HepG2 (cell line): Measurements from ENCODE around the gene TBL3. TPM values are rescaled to one million over a fixed set of nuclear protein-coding genes. Genes with fewer than 3 reads are reported as not detected.
A peak's percentile ranks its signal among the peaks of the same experiment; 100 is the strongest.

ENCODE experiments used
- ATAC-seq: fragments of 200-7000 bp; cut with Tn5 transposase; 3 replicates; pipeline ENCODE4 v1.9.1; 2020; ENCODE audit warnings: mild to moderate bottlenecking, moderate library complexity
- BruUV-seq: library from RNA; stranded (reverse); fragments of 400-500 nt; replicated peaks from 2 replicates; lab custom pipeline; 2021; lab: Mats Ljungman, UMichigan
- CTCF ChIA-PET: fragments of 300-600 bp; formaldehyde crosslinking; extraction: SDS; loops from one replicate; lab custom pipeline; 2021; ENCODE audit warnings: low total read pairs, inconsistent platforms, low intra/inter-chr PET ratio; lab: Yijun Ruan, JAX
- POLR2A ChIA-PET: fragments of 350-600 bp; sonication (Branson Sonifier 250); formaldehyde crosslinking; loops from one replicate; lab custom pipeline; 2020; ENCODE audit warnings: antibody characterized with exemption, inconsistent platforms; lab: Yijun Ruan, JAX
- DNase-seq: peaks from one replicate; pipeline ENCODE4 v3.0.0-alpha.2; 2015; ENCODE audit warnings: low spot score
- FAIRE-seq: peaks from 3 replicates; lab custom pipeline; 2011; peaks lifted over from hg19 to GRCh38; lab: Jason Lieb, UNC
- H2AFZ ChIP-seq: one replicate; pipeline ENCODE4 v1.6.1; 2011; ENCODE audit warnings: low read length, inconsistent platforms
- H3K27ac ChIP-seq: fragments of 300-600 bp; 3 replicates; pipeline ENCODE4 v1.8.0; 2011; ENCODE audit warnings: mixed run types, mild to moderate bottlenecking, mixed read lengths, low read length, inconsistent platforms; ENCODE audit not compliant: insufficient read depth; ENCODE audit errors: extremely low read length
- H3K27me3 ChIP-seq, 2 experiments: fragments of 200-600 bp in 1 of 2; 2 replicates in 1 of 2; 3 replicates in 1 of 2; pipeline versions ENCODE4 v1.6.0 to v1.8.0; 2011; ENCODE audit warnings: low read length in 2 of 2, mild to moderate bottlenecking in 2 of 2, moderate library complexity in 2 of 2, inconsistent platforms in 1 of 2; ENCODE audit not compliant: insufficient read depth in 2 of 2, control insufficient read depth in 1 of 2
- H3K36me3 ChIP-seq, 2 experiments: fragments of 200-600 bp in 1 of 2; replicated peaks in 1 of 2; 2 replicates in 1 of 2; 3 replicates in 1 of 2; pipeline versions ENCODE4 v1.5.1 to v1.8.0; 2011; ENCODE audit warnings: low read length in 2 of 2, inconsistent platforms in 1 of 2; ENCODE audit not compliant: insufficient read depth in 2 of 2, control insufficient read depth in 1 of 2
- H3K4me1 ChIP-seq: 2 replicates; pipeline ENCODE4 v1.5.1; 2012; ENCODE audit warnings: low read length, inconsistent platforms; ENCODE audit not compliant: insufficient read depth
- H3K4me2 ChIP-seq: 2 replicates; pipeline ENCODE4 v1.6.0; 2011; ENCODE audit warnings: low read depth, low read length, inconsistent platforms
- H3K4me3 ChIP-seq, 3 experiments: fragments of 200-600 bp in 1 of 3; sonication (generic), shearing (Covaris generic) in 1 of 3; replicated peaks in 1 of 3; 2 replicates each; pipeline ENCODE4 v1.5.1; 2011 to 2016; ENCODE audit warnings: low read length in 3 of 3, inconsistent platforms in 2 of 3, low read depth in 2 of 3, mild to moderate bottlenecking in 2 of 3, control low read depth in 1 of 3, mixed read lengths in 1 of 3; ENCODE audit not compliant: insufficient read depth in 1 of 3
- H3K79me2 ChIP-seq: one replicate; pipeline ENCODE4 v1.6.1; 2011; ENCODE audit warnings: low read length, inconsistent platforms; ENCODE audit not compliant: insufficient read depth
- H3K9ac ChIP-seq: 2 replicates; pipeline ENCODE4 v1.6.0; 2011; ENCODE audit warnings: mild to moderate bottlenecking, low read depth, low read length, inconsistent platforms; ENCODE audit not compliant: insufficient read depth
- H3K9me3 ChIP-seq: 2 replicates; pipeline ENCODE4 v1.5.1; 2012; ENCODE audit warnings: mild to moderate bottlenecking, low read length
- H4K20me1 ChIP-seq: 2 replicates; pipeline ENCODE4 v1.6.0; 2011; ENCODE audit warnings: inconsistent platforms, mild to moderate bottlenecking, low read length, moderate library complexity; ENCODE audit not compliant: insufficient read depth
- ARNT2 ChIP-seq: sonication (generic); formaldehyde crosslinking; IDR thresholded peaks from 2 replicates; pipeline ENCODE4 v1.8.0; 2022; ENCODE audit warnings: mild to moderate bottlenecking, low read depth, missing genetic modification reagents, moderate library complexity
- DMAP1 ChIP-seq: IDR thresholded peaks from 2 replicates; pipeline ENCODE4 v1.6.1; 2016
- EP300 ChIP-seq, 3 experiments: sonication (generic) in 1 of 3; formaldehyde crosslinking in 1 of 3; IDR thresholded peaks; 2 replicates each; pipeline versions ENCODE4 v1.5.1 to v1.6.1; 2011 to 2020; ENCODE audit warnings: low read depth in 2 of 3, low read length in 2 of 3, borderline replicate concordance in 1 of 3, improper control_type of control experiment in 1 of 3, mild to moderate bottlenecking in 1 of 3, missing genetic modification reagents in 1 of 3, moderate library complexity in 1 of 3
- ESRRA ChIP-seq: sonication (generic); formaldehyde crosslinking; IDR thresholded peaks from 2 replicates; pipeline ENCODE4 v1.5.1; 2020; ENCODE audit warnings: mild to moderate bottlenecking, low read depth, missing genetic modification reagents
- GABPA ChIP-seq, 2 experiments: IDR thresholded peaks; 2 replicates each; pipeline ENCODE4 v1.6.1; 2011 to 2016; ENCODE audit warnings: low read depth in 2 of 2, low read length in 1 of 2, missing biosample characterization in 1 of 2, missing genetic modification characterization in 1 of 2
- RFX1 ChIP-seq: fragments of 450-650 bp; IDR thresholded peaks from 2 replicates; pipeline ENCODE4 v1.6.1; 2017
- SRY ChIP-seq: sonication (generic); formaldehyde crosslinking; IDR thresholded peaks from 2 replicates; pipeline ENCODE4 v1.8.0; 2022; ENCODE audit warnings: mild to moderate bottlenecking, missing genetic modification reagents
- SUZ12 ChIP-seq: fragments of 150-350 bp; IDR thresholded peaks from 2 replicates; pipeline ENCODE4 v1.6.1; 2014; ENCODE audit warnings: low read depth, low read length
- ZBTB8A ChIP-seq: sonication (generic); formaldehyde crosslinking; IDR thresholded peaks from 2 replicates; pipeline ENCODE4 v1.4.0; 2020; ENCODE audit warnings: mild to moderate bottlenecking, low read depth, missing genetic modification reagents, borderline replicate concordance
- ZNF17 ChIP-seq: sonication (generic); formaldehyde crosslinking; IDR thresholded peaks from 2 replicates; pipeline ENCODE4 v1.5.0; 2020; ENCODE audit warnings: mild to moderate bottlenecking, missing genetic modification reagents
- ZNF292 ChIP-seq: sonication (generic); formaldehyde crosslinking; IDR thresholded peaks from 2 replicates; pipeline ENCODE4 v1.8.1; 2022; ENCODE audit warnings: mild to moderate bottlenecking, low read depth, missing genetic modification reagents, borderline replicate concordance
- ZNF562 ChIP-seq: sonication (generic); formaldehyde crosslinking; IDR thresholded peaks from 2 replicates; pipeline ENCODE4 v1.8.0; 2022; ENCODE audit warnings: missing genetic modification reagents, borderline replicate concordance
- ZNF781 ChIP-seq: sonication (generic); formaldehyde crosslinking; IDR thresholded peaks from 2 replicates; pipeline ENCODE4 v1.5.1; 2020; ENCODE audit warnings: borderline replicate concordance, mild to moderate bottlenecking, missing genetic modification reagents; ENCODE audit errors: not compliant biosample characterization
- ZNF792 ChIP-seq: IDR thresholded peaks from 2 replicates; pipeline ENCODE4 v1.6.1; 2016
- ZSCAN31 ChIP-seq: sonication (generic); formaldehyde crosslinking; IDR thresholded peaks from 2 replicates; pipeline ENCODE4 v1.5.0; 2020; ENCODE audit warnings: low read depth, mild to moderate bottlenecking, missing genetic modification reagents
- WGBS: methylation state at CpG from one replicate; pipeline ENCODE4 v1.1.6; 2017; ENCODE audit warnings: low lambda C conversion rate; 5-methylcytosine and 5-hydroxymethylcytosine counted together
- in situ Hi-C: cut with HindIII; loops from 2 replicates; pipeline ENCODE4 v1.10.0; 2017; ENCODE audit warnings: low pct_unique_long_range_greater_than_20kb; ENCODE audit not compliant: extremely low pct_ligation_motif_present
- intact Hi-C: fragments of 100-400 bp; cut with micrococcal nuclease; formaldehyde crosslinking; loops from one replicate; pipeline ENCODE4 v1.10.0; 2022; ENCODE audit not compliant: unreplicated experiment
- polyA plus RNA-seq, 8 experiments: library from polyadenylated mRNA; depleted of rRNA in 3 of 8; stranded (reverse) in 7 of 8; unstranded in 1 of 8; fragments of >200 nt; fragmentation: Illumina TruSeq in 4 of 8; extraction: Trizol in 4 of 8; gene quantifications; 2 replicates each; pipeline versions ENCODE4 v1.2.1 to v1.2.3, GENCODE V29; 2011 to 2016; ENCODE audit warnings: low read depth in 4 of 8, missing spikeins in 1 of 8, mixed read lengths in 1 of 8; ENCODE audit not compliant: insufficient read depth in 1 of 8
- total RNA-seq, 5 experiments: library from RNA; depleted of rRNA; stranded (reverse); fragments of >200 nt; fragmentation: Illumina TruSeq; extraction: Trizol; gene quantifications; 2 replicates each; pipeline ENCODE4 v1.2.3, GENCODE V29; 2016; ENCODE audit warnings: low read depth in 1 of 5
- TF ChIP-seq, protein P1 (sequence below): sonication (generic); formaldehyde crosslinking; IDR thresholded peaks from 2 replicates; pipeline ENCODE4 v1.5.1; 2020; ENCODE audit warnings: mild to moderate bottlenecking, missing genetic modification reagents, borderline replicate concordance
- TF ChIP-seq, protein P2 (sequence below): sonication (generic); formaldehyde crosslinking; IDR thresholded peaks from 2 replicates; pipeline ENCODE4 v1.8.1; 2023; ENCODE audit warnings: mild to moderate bottlenecking, missing genetic modification reagents
- TF ChIP-seq, protein P3 (sequence below): IDR thresholded peaks from 2 replicates; pipeline ENCODE4 v1.6.1; 2012; ENCODE audit warnings: inconsistent platforms

The TBL3 gene
- total and polyA plus RNA-seq, 2 of the 13 experiments (the other 11 are each of a cell fraction or from before 2014, with no cell fraction given), result 16.8 to 38.0 TPM

DNA sequence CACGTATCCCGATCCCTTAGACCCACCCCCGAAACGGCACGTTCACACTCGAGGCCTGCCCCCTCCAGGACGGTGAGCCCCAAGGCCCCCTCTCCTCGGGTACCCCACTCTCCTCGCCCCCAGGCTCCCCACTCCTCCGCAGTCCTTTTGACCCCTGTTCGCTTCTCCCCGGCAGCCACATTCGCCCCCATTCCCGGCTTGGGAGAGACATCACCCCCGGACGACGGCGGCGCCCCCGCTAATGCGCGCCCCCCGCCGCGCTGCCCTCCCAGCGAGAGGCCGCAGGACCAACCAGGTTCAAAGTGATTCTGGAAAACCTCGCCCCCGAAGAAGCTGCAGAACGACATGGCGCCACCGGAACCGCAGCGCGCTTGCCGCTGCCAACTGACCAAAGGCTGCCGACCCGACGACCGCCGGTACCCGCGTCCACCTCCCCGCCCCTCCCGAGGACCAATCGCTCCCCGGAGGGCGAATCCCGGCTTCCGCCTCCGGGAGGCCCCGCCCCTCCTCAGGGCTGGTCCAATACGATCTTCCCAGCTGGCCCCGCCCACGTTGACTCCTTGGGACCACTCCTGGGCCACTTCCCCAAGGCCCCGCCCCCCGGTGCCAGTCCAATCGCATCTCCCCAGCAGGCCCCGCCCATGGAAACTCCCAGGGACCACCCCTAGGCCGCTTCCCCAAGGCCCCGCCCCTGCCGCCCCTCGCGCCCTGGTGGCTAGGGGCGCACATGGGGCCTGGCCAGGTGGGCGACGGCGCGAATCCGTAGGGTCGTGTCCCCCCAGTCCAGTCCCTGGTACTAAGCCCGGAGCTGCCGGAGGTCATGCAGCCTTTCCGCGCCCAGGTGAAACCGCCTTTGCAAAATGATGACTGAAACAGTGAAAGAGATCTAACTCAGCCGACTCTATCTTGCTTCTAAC lies 28.8 kb upstream of the TBL3 start, which contains the start of gene MSRB1:
MSRB1 (minus strand) TSS at position 390 of the 917 bp plus-strand sequence; CDS start at position 347, 43 bp downstream.
- ChIA-PET CTCF (no interaction called here), POLR2A (interaction anchor here (0.6 to 5.8 kb wide), 15 partner anchors 8 to 963 kb away, joined by 3 to 139 read pairs (median 4); partner anchors contain the start of genes GFER, IGFALS, NDUFB10 and RNF151)
- peak within 1 kb of the TSS; percentile 93 to 97 (median 96) for H3K4me3 ChIP-seq
- H2AFZ ChIP-seq, result no peak within 1 kb of the TSS
- BruUV-seq, result no TSS peak
- intact Hi-C loops (no loop called here), in situ Hi-C loops (no loop called here)
- WGBS, result 7% methylated on average over 21 of the region's 77 CpGs
- no peaks in the 10 kb centered on the region for H3K9me3 ChIP-seq
- H3K9ac ChIP-seq, result peak within 1 kb of the TSS; percentile 90
- H3K27ac ChIP-seq, result peak within 1 kb of the TSS; percentile 96
- DNase-seq (peak; percentile 98), FAIRE-seq (peak; percentile 89), ATAC-seq (peak; percentile 56)
- H3K4me1 ChIP-seq, result peaks cover 68% of the 10 kb centered on the region
- H3K79me2 ChIP-seq, result peaks cover 26% of the 10 kb centered on the region
- peaks cover 0 to 5% of the 10 kb centered on the region in 2 experiments; a peak in 1 of 5 replicates for H3K27me3 ChIP-seq
- peaks cover 7 to 14% of the 10 kb centered on the region in 2 experiments; a peak in 3 of 5 replicates for H3K36me3 ChIP-seq
- H4K20me1 ChIP-seq, result no peaks in the 10 kb centered on the region; the same call in 1 of the 2 replicates
- H3K4me2 ChIP-seq, result peak within 1 kb of the TSS; percentile 96
- peak; percentile 80; the same call in 1 of the 2 replicates for TF ChIP-seq SRY (CRISPR knock-in tag)
- no peak for TF ChIP-seq ZNF17
- TF ChIP-seq ZNF562 (CRISPR knock-in tag), result no peak
- TF ChIP-seq, protein P1, sequence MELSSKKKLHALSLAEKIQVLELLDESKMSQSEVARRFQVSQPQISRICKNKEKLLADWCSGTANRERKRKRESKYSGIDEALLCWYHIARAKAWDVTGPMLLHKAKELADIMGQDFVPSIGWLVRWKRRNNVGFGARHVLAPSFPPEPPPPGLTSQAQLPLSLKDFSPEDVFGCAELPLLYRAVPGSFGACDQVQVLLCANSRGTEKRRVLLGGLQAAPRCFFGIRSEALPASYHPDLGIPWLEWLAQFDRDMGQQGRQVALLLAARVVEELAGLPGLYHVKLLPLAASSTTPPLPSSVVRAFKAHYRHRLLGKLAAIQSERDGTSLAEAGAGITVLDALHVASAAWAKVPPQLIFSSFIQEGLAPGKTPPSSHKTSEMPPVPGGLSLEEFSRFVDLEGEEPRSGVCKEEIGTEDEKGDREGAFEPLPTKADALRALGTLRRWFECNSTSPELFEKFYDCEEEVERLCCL, result peak; percentile 55; the same call in 1 of the 2 replicates
- peak; percentile 37 for TF ChIP-seq ZNF781 (CRISPR knock-in tag)
- TF ChIP-seq, protein P2, sequence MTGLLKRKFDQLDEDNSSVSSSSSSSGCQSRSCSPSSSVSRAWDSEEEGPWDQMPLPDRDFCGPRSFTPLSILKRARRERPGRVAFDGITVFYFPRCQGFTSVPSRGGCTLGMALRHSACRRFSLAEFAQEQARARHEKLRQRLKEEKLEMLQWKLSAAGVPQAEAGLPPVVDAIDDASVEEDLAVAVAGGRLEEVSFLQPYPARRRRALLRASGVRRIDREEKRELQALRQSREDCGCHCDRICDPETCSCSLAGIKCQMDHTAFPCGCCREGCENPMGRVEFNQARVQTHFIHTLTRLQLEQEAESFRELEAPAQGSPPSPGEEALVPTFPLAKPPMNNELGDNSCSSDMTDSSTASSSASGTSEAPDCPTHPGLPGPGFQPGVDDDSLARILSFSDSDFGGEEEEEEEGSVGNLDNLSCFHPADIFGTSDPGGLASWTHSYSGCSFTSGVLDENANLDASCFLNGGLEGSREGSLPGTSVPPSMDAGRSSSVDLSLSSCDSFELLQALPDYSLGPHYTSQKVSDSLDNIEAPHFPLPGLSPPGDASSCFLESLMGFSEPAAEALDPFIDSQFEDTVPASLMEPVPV (CRISPR knock-in tag), result peak; percentile 77; the same call in 1 of the 2 replicates
- TF ChIP-seq EP300 (IDR thresholded peaks at IDR 0.05; ENCODE audit: low read depth in 2 of 2, low read length in 2 of 2), result no peak
- TF ChIP-seq EP300 (CRISPR knock-in tag; IDR thresholded peaks at IDR 0.05; ENCODE audit: borderline replicate concordance), result no peak
- TF ChIP-seq DMAP1 (CRISPR knock-in tag), result peak; percentile 40; the same call in 1 of the 2 replicates
- no peak for TF ChIP-seq ZBTB8A (CRISPR knock-in tag)
- TF ChIP-seq ZNF292 (CRISPR knock-in tag), result 0 out of 2 replicates have a peak, but pooled peaks have one; percentile 15
- TF ChIP-seq ZSCAN31, result no peak
- peak; percentile 55 for TF ChIP-seq ARNT2 (CRISPR knock-in tag)
- peak; percentile 61 for TF ChIP-seq ZNF792 (CRISPR knock-in tag)
- TF ChIP-seq GABPA (IDR thresholded peaks at IDR 0.05; ENCODE audit: low read depth, low read length), result peak; percentile 44
- peak; percentile 74 for TF ChIP-seq GABPA (CRISPR knock-in tag; IDR thresholded peaks at IDR 0.05; ENCODE audit: low read depth)
- TF ChIP-seq SUZ12, result no peak
- TF ChIP-seq, protein P3, sequence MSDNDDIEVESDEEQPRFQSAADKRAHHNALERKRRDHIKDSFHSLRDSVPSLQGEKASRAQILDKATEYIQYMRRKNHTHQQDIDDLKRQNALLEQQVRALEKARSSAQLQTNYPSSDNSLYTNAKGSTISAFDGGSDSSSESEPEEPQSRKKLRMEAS, result peak; percentile 92
- TF ChIP-seq RFX1, result no peak
- peak; percentile 56; the same call in 1 of the 2 replicates for TF ChIP-seq ESRRA (CRISPR knock-in tag)
